HG02884 (cell line): Measurements from ENCODE around the gene C10orf143.
"Not testable (repeated sequence)": the region's sequence is repeated elsewhere in the genome, so short reads cannot be mapped to it uniquely, and the experiment has no call there.

Experiments used
- ATAC-seq: cut with Tn5 transposase; IDR thresholded peaks from one replicate; pipeline ENCODE4 v1.9.1; 2021; ENCODE audit warnings: mild to moderate bottlenecking, moderate library complexity; ENCODE audit not compliant: unreplicated experiment

Gene C10orf143

DNA sequence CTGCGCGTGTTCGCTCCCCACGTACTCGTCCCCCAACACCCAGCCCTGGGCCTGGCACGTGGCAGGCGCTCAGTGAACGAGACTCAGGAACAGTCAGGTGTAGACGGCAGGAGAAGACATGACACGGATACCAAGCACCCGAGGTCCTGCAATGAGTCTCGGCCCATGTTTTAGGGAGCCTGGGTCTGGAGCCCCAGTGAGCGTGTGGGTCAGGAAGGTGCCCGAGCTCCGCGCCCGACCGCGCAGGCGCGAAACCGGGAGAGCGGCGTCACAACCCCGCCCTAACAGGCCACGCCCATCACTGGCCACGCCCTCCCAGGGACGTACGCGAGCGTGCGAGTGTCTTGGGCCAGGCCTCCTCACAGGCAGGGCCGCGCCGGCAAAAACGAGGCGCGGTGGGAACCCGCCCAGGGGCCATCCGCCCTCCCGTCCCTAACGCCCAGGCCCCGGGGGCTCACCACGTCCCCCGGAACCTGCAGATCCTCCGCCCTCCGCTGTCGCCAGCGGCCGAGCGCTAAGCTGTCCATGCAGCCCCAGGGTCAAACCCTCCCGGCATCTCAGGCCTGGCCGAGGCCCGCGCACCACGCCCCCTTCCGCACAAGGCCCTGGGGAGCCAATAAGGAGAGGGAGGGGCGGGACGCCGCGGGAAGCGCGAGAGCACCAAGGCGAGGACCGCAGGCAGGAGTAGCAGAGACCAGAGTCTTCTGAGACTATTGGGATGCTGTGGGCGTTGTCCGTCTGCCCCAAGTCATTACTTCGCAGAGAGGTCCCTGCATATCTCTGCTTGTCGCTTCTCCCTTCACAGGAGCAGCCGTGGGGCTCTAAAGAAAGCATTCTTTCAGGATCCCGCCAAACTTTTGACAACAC, at the start of gene C10orf143:
TSS of gene C10orf143 (minus strand) at position 585 of the 867 bp plus-strand sequence. CDS start at position 527, 58 bp downstream.
- peak; percentile 73 for ATAC-seq

- ATAC-seq: no peak
Observed at GRCh38 chr10:130159192-130159794, 48.7 kb upstream of the C10orf143 start.

DNA sequence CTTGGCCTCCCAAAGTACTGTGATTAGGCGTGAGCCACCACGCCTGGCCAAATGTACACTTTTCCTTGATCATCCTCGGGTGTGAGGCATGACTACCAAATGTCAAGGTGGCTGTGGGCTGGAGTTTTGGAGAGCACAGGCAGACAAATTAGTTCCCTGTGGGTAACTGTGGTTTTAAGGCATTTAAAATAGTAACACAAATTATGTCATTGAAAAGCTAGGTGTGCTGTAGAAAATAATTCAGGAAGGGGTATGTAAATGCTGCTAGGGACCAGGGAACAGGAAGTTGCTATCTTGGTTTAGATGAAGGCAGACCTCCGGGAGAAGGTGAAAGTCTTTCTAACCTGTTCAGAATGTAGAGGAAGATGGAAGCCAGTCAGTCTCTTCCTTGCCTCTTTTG, 35.4 kb upstream of the C10orf143 start:
- ATAC-seq: no peak

GRCh38 chr10:130141878-130142277, 31.2 kb upstream of the C10orf143 start:
- ATAC-seq: peak; percentile 86

GRCh38 chr10:130141460-130141859, 30.8 kb upstream of the C10orf143 start:
- no peak for ATAC-seq

GRCh38 chr10:130141038-130141437, 30.4 kb upstream of the C10orf143 start:
- no peak for ATAC-seq

GRCh38 chr10:130140425-130140824, 29.8 kb upstream of the C10orf143 start:
- ATAC-seq: no peak

GRCh38 chr10:130138479-130138866, 27.8 kb upstream of the C10orf143 start:
- no peak for ATAC-seq

DNA sequence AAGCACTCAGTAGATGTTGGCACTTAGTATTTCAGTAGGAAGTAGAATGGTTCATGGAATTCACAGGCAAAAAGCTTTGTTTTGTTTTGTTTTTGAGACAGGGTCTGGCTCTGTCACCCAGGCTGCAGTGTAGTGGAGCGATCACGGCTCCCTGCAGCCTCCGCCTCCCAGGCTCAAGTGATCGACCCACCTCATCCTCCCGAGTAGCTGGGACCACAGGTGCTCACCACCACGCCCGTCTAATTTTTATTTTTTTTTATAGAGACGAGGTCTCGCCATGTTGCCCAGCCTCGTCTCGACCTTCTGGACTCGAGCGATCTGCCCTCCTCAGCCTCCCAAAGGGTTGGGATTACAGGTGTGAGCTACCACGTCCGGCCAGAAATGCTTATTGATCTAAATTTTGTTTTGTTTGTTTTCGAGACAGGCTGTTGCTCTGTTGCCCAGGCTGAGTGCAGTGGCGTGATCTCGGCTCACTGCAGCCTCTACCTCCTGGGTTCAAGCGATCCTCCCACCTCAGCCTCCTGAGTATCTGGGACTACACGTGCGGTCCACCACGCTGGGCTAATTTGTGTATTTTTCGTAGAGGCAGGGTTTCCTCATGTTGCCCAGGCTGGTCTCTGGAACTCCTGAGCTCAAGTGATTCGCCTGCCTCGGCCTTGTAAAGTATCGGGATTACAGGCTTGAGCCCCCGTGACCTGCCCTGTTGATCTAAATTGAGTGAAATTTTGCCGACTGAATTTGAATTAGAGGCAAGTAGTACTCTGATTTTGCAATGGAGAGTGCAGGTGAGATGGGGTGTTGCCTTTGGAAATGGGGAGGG, 27.2 kb upstream of the C10orf143 start:
- no peak for ATAC-seq

GRCh38 chr10:130137090-130137448, 26.4 kb upstream of the C10orf143 start:
- no peak for ATAC-seq

GRCh38 chr10:130136226-130137089, 25.8 kb upstream of the C10orf143 start, which contains the start of gene GLRX3:
Gene GLRX3 (plus strand): TSS chr10:130136391. CDS start chr10:130136421, 30 bp downstream.
- peak; percentile 74 for ATAC-seq

DNA sequence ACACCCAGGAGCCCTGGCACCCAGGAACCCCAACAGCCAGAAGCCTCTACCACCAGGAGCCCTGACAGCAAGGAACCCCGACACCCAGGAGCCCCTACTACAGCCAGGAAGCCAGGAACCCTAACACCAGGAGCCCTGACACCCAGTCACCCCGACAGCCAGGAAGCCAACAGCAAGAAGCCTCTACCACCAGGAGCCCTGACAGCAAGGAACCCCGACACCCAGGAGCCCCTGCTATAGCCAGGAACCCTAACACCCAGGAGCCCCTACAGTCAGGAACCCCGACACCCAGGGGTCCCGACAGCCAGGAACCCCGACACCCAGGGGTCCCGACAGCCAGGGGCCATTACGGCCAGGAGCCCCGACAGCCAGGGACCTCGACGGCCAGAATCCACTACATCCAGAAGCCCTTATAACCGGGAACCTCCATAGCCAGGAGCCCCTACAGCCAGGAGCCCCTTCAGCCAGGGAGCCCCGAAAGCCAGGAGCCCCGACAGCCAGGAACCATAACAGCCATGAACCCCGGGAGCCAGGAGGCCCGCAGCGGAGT, 25.1 kb upstream of the C10orf143 start:
- no peak for ATAC-seq

DNA sequence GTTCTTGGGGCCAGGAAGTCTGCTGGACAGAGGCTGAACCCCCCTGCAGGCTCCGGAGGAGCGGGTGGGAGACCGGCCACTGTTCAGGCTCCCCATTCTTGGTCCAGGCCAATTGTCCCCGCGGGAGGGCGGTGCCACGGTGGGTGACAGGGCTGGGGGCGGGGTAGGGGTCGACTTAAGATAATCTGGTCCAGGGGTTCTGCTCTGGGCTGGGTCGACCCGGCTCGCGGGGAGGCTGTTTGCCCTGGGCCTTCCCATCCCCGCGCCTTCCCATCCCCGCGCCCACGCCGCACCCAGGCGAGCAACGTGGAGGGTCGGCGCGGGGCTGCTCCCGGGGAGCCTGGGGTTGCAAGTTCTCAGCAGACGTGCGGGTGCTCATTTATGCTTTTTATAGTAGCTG, 18.3 kb upstream of the C10orf143 start:
- ATAC-seq: no peak

- no peak for ATAC-seq
Observed at GRCh38 chr10:130128062-130128781, 17.6 kb upstream of the C10orf143 start.

DNA sequence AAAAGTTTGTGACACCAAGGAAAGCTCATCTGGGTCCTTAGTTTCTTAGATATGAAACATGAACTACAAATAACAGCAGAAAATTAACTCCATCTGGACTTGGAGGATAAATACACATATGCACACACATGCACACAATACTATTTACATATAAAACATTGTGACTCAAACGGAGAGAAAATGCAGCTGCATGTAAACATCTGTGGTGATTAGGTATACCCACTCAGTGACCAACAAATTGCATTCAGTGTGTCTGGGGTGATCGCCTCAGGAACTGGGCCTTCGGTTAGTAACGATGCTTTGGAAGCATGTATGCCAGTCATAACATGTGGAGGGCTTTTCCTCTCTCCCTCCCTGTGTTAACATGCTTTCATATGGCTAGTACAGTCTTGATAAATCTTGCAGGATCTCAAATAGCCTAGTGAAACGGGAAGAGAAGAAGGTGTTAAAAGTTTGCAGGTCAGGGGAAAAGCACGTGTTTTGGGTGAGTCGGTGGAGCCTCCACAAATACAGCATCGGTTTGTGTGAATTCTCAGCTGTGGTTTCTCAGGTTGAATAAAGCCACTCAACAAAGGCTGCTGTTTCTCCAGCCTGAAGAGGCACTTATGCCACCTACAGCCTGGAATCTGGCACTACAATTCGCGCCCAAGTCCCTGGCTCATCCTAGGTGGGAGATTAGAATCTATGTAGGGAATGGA, 16.9 kb upstream of the C10orf143 start:
- ATAC-seq: peak; percentile 99

DNA sequence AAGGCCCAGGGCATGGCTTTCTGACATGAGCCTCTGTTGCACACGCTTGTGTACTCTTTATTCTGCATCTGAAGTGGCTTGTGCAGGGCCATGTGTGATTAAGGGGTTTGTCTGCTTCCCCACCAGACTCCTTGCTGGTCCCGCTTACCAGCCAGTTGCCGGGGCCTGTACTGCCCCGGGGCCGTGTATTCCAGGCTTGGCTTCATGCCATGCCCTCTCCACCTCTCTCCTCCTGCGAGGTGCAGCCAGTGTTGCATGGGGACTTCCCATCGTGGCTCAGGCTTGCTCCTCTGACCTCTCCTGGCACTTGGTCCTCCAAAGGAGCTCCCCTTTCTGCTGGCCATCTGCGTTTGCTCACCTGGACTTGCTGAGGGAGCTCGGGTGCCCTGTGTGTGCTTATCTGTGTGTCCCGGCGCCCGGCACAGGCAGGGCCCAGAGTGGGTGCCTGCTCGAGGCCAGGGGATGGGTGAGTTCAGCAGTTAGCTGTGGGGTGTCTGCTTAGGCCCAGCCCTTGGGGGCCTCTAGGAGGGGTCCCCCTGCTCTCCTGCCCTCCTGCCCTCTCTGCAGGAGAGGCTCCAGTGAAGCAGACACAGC, 11.0 kb upstream of the C10orf143 start:
- no peak for ATAC-seq

DNA sequence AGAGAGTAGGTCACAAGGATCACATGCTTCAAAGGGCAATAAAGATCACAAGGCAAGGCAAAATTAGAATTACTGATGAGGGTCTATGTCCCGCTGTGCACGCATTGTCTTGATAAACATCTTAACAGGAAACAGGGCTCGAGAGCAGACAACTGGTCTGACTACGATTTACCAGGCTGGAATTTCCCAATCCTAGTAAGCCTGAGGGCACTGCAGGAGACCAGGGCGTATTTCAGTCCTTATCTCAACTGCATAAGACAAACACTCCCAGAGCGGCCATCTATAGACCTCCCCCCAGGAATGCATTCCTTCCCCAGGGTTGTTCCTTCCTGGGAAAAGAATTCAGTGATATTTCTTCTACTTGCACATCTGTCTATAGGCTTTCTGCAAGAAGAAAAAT, 6.9 kb upstream of the C10orf143 start:
- ATAC-seq: not testable (repeated sequence)

DNA sequence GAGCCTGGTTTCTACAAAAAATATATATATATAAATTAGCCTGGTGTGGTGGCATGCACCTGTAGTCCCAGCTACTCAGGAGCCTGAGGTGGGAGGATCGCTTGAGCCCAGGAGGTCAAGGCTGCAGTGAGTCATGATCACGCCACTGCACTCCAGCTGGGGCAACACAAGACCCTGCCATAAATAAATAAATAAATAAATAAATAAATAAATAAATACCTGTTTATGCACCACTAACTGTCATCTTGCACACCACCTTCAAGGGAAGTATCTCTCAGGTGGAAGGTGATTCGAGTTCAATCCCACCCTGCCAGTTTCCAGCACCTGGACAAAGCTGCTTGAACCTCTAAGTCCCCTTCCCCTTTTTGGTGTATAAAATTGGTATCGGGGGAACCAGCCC, 6.3 kb upstream of the C10orf143 start:
- ATAC-seq: not testable (repeated sequence)
